Pancreas (tissue), 10 donors: Measurements from ENCODE around the gene ZNF185. TPM values are rescaled to one million over a fixed set of nuclear protein-coding genes. Genes with fewer than 3 reads are reported as not detected.
"Not testable (repeated sequence)": the region's sequence is repeated elsewhere in the genome, so short reads cannot be mapped to it uniquely, and the experiment has no call there.

Experiments
- ATAC-seq, 4 donors: fragments of 200-7000 bp; cut with Tn5 transposase; one replicate each; pipeline versions ENCODE4 v1.8.0 to v1.9.1; 2020; ENCODE audit warnings: mild to moderate bottlenecking in 4 of 4, moderate library complexity in 4 of 4
- DNase-seq, 6 donors: peaks; one replicate each; pipeline ENCODE4 v3.0.0-alpha.2; 2020
- FAIRE-seq: peaks from 2 replicates; lab custom pipeline; 2012; peaks lifted over from hg19 to GRCh38; lab: Jason Lieb, UNC
- H3K27ac ChIP-seq, 4 donors: fragments of 200-600 bp; sonication (generic); 1 replicate in 3 of 4; 2 replicates in 1 of 4; pipeline versions ENCODE4 v1.5.0 to v1.8.0; 2020
- H3K27me3 ChIP-seq, 4 donors: fragments of 200-600 bp; one replicate each; pipeline ENCODE4 v1.8.0; 2021
- H3K36me3 ChIP-seq, 3 donors: fragments of 200-600 bp; sonication (generic) in 1 of 3; one replicate each; pipeline versions ENCODE4 v1.5.0 to v1.8.0; 2020 to 2021
- H3K4me1 ChIP-seq, 3 donors: fragments of 200-600 bp; one replicate each; pipeline ENCODE4 v1.8.0; 2021
- H3K4me3 ChIP-seq, 4 donors: fragments of 200-600 bp; sonication (generic) in 2 of 4; one replicate each; pipeline versions ENCODE4 v1.5.0 to v1.8.0; 2020 to 2021
- H3K9me3 ChIP-seq, 4 donors: fragments of 200-600 bp; one replicate each; pipeline ENCODE4 v1.8.0; 2021
- WGBS, 2 donors: extraction: QIAGEN DNeasy Blood & Tissue Kit; methylation state at CpG; one replicate each; pipeline ENCODE4 v1.1.7; 2013; 5-methylcytosine and 5-hydroxymethylcytosine counted together
- intact Hi-C, 3 donors: fragments of 100-400 bp; cut with DNase I; formaldehyde crosslinking; loops; one replicate each; pipeline versions ENCODE4 v1.11.1 to v1.14.2; 2022
- polyA plus RNA-seq, 2 donors: library from polyadenylated mRNA; stranded (reverse); fragments of 200-250 nt; gene quantifications; one replicate each; pipeline ENCODE4 v1.2.3, GENCODE V29; 2013
- total RNA-seq, 6 donors: library from RNA; stranded (reverse); fragmentation: NEBNext Ultra II Directional in 4 of 6; extraction: Animal tissue kit (Norgen Biotek cat#: 25700) in 4 of 6; gene quantifications; one replicate each; pipeline versions ENCODE4 v1.2.1 to v1.2.4, GENCODE V29; 2021 to 2023
- TF ChIP-seq, protein P1 (sequence below), 4 donors: fragments of 200-600 bp; sonication (generic) in 3 of 4; IDR thresholded peaks; one replicate each; pipeline versions ENCODE4 v1.5.0 to v1.8.0; 2021; ENCODE audit warnings: antibody characterized with exemption in 4 of 4
- donor health status: healthy with polysubstance abuse.
- donor health status: DM: no; HTN: no; CAD: no; lungs with moderate emphysema.
- donor health status: DM: no; HTN: no; CAD: no.
- donor health status: control.
- donor health status: control.
- donor health status: Bipolar disorder and iron deficiency.
- donor health status: DM: yes; HTN: yes; CAD: no.
- donor health status: DM: no; HTN: no; CAD: no.
- donor health status: DM: no; HTN: no; CAD: no.
- donor health status: DM: yes; HTN: yes; CAD: no.

ZNF185 gene
- total and polyA plus RNA-seq, 8 donors = 2.2 to 5.0 (median 3.0) TPM

- H3K9me3 ChIP-seq = no peaks in the 10 kb centered on the region
- H3K36me3 ChIP-seq = no peaks in the 10 kb centered on the region
- no peaks in the 10 kb centered on the region for H3K4me1 ChIP-seq
- FAIRE-seq (no peak), ATAC-seq (peak in 2 of 4 donors; percentile 57 to 69), DNase-seq (peak in 1 of 6 donors; percentile 43)
- H3K27ac ChIP-seq = no peak overlapping the region
- WGBS, 2 donors = 52 to 57% methylated on average over 17 of the region's 17 CpGs
- intact Hi-C loops = no loop called here
- TF ChIP-seq, protein P1, sequence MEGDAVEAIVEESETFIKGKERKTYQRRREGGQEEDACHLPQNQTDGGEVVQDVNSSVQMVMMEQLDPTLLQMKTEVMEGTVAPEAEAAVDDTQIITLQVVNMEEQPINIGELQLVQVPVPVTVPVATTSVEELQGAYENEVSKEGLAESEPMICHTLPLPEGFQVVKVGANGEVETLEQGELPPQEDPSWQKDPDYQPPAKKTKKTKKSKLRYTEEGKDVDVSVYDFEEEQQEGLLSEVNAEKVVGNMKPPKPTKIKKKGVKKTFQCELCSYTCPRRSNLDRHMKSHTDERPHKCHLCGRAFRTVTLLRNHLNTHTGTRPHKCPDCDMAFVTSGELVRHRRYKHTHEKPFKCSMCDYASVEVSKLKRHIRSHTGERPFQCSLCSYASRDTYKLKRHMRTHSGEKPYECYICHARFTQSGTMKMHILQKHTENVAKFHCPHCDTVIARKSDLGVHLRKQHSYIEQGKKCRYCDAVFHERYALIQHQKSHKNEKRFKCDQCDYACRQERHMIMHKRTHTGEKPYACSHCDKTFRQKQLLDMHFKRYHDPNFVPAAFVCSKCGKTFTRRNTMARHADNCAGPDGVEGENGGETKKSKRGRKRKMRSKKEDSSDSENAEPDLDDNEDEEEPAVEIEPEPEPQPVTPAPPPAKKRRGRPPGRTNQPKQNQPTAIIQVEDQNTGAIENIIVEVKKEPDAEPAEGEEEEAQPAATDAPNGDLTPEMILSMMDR (IDR thresholded peaks at IDR 0.05) = no peak
- H3K27me3 ChIP-seq = peaks cover 0 to 13% (median 0%) of the 10 kb centered on the region in 4 donors
- no peak overlapping the region for H3K4me3 ChIP-seq
These were observed 9.3 kb downstream of the ZNF185 start for GRCh38 chrX:152907084-152907651.

DNA sequence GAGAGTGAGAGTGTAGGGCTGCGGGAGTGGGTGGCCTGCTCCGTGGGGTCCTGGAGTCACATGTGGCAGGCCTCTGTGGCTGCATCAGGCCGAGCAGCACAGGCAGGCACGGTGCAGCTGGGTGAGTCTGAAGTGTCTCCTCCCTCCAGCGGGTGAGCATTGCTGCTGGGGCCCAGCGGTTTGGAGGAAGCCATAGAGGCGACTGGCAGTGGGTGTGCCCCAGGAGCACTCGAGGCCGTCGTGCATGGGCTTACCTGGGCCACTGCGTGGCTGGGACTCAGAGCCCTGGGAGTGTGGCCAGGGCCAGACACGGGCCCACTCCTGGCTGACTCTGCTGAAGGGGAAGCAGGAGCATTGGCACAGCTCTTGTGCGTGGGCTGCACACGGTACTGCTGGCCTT lies 10.6 kb downstream of the ZNF185 start:
- Histone ChIP-seq H3K27ac (no peak overlapping the region), H3K4me1 (no peaks in the 10 kb centered on the region), H3K4me3 (no peak overlapping the region), H3K27me3 (peaks cover 0 to 13% (median 0%) of the 10 kb centered on the region in 4 donors), H3K9me3 (no peaks in the 10 kb centered on the region), H3K36me3 (no peaks in the 10 kb centered on the region)
- intact Hi-C loops = no loop called here
- 77 to 82% methylated on average over 14 of the region's 14 CpGs for WGBS, 2 donors
- no peak for FAIRE-seq
- peak in 1 of 6 donors; percentile 63 for DNase-seq
- ATAC-seq = no peak
- TF ChIP-seq, protein P1 (IDR thresholded peaks at IDR 0.05) = no peak

GRCh38 chrX:152910018-152910417 lies 12.2 kb downstream of the ZNF185 start:
- FAIRE-seq, H3K36me3 ChIP-seq, DNase-seq, H3K4me1 ChIP-seq, H3K4me3 ChIP-seq, H3K27ac ChIP-seq, H3K9me3 ChIP-seq, intact Hi-C loops, ATAC-seq, H3K27me3 ChIP-seq: not testable (repeated sequence)
- 80 to 83% methylated on average over 7 of the region's 7 CpGs for WGBS, 2 donors

DNA sequence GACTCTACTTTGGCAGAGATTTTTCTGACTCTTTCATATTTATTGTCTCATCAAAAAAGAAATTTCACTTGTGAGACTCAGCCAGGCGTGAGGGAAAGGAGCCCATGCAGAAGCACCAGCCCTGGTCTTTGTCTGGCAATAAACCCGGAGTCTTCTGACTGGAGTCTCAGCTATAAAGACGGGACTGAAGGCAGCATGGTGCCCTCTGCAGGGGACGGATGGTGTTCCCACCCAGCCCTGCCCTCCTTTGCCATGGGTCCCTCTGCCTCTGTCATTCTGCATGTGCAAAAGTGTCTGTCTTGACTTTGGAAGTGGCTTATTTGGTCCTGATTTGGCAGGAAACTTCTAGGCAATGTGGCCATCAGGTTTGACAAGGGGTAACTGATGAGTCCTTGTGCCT lies 14.2 kb downstream of the ZNF185 start:
- DNase-seq (no peak), ATAC-seq (no peak), FAIRE-seq (no peak)
- H3K4me1 ChIP-seq = no peaks in the 10 kb centered on the region
- H3K27ac ChIP-seq = no peak overlapping the region
- 60 to 71% methylated on average over 4 of the region's 4 CpGs for WGBS, 2 donors
- TF ChIP-seq, protein P1 (IDR thresholded peaks at IDR 0.05) = no peak
- no peaks in the 10 kb centered on the region for H3K36me3 ChIP-seq
- H3K9me3 ChIP-seq = no peaks in the 10 kb centered on the region
- no peaks in the 10 kb centered on the region for H3K27me3 ChIP-seq
- no peak overlapping the region for H3K4me3 ChIP-seq
- intact Hi-C loops = no loop called here

GRCh38 chrX:152912641-152913040 lies 14.8 kb downstream of the ZNF185 start:
- H3K4me1 ChIP-seq = no peaks in the 10 kb centered on the region
- DNase-seq = peak in 1 of 6 donors; percentile 15
- H3K4me3 ChIP-seq = no peak overlapping the region
- WGBS, 2 donors = 65 to 70% methylated on average over 6 to 7 of the region's 7 CpGs
- H3K36me3 ChIP-seq = no peaks in the 10 kb centered on the region
- ATAC-seq = no peak
- H3K27ac ChIP-seq = no peak overlapping the region
- FAIRE-seq = no peak
- no peaks in the 10 kb centered on the region for H3K9me3 ChIP-seq
- TF ChIP-seq, protein P1 (IDR thresholded peaks at IDR 0.05) = no peak
- no peaks in the 10 kb centered on the region for H3K27me3 ChIP-seq
- intact Hi-C loops = no loop called here
